GM18498 (cell line): ENCODE data around the gene PROC.
A peak's percentile ranks its signal among the peaks of the same experiment; 100 is the strongest.
"Not testable (repeated sequence)": the region's sequence is repeated elsewhere in the genome, so short reads cannot be mapped to it uniquely, and the experiment has no call there.

Experiments used
- ATAC-seq: cut with Tn5 transposase; IDR thresholded peaks from one replicate; pipeline ENCODE4 v1.9.1; 2021; ENCODE audit warnings: mild to moderate bottlenecking, moderate library complexity; ENCODE audit not compliant: unreplicated experiment

PROC gene

GRCh38 chr2:127392828-127393578 is 25.2 kb upstream of the PROC start:
- ATAC-seq, result no peak

GRCh38 chr2:127394492-127394891 is 23.7 kb upstream of the PROC start:
- ATAC-seq, result no peak

- ATAC-seq, result no peak
Measured at GRCh38 chr2:127397568-127398238, 20.5 kb upstream of the PROC start.

GRCh38 chr2:127398239-127398590 is 20.0 kb upstream of the PROC start:
- peak; percentile 94 for ATAC-seq

GRCh38 chr2:127400533-127400896 is 17.7 kb upstream of the PROC start:
- no peak for ATAC-seq

DNA sequence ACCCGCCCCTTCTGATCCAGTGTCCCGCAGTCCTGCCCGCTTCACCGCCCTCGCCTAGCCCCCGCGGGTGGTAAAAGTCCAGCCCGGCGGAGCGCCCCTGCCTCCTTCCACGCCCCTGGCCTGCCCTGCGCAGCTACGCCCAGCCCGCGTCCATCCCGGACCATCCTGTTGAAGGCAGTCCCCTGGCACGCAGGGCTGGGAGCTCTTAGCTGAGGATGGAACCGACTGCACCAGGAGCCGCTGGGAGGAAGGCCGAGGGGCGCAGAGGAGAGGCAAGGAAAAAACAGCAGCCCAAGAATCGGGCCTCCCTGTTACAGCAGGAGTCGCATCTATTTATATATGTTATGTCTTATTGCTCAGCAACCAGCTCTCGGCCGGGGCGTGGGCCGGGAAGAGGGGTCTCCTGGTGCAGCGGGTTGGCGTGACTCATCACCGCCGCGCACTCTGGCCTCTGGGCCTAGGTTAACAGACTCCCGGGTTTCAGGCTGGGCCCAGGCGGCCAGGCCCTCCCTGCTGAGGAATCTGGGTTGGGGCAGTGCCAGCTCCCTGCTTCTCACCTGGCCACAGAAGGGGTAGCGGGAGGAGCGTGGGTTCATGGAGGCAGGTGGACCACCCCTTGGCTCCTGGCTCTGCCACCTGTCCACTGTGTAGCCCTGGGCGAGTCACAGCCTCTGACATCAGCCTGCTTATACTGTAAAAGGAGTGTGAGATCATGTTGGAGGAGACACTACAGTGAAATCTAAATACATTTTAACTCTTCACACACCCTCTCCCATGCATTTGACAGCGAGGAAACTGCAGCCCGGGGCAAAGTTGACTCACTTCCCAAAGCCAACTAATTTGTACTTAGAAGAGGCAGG is 17.1 kb upstream of the PROC start:
- ATAC-seq, result no peak

DNA sequence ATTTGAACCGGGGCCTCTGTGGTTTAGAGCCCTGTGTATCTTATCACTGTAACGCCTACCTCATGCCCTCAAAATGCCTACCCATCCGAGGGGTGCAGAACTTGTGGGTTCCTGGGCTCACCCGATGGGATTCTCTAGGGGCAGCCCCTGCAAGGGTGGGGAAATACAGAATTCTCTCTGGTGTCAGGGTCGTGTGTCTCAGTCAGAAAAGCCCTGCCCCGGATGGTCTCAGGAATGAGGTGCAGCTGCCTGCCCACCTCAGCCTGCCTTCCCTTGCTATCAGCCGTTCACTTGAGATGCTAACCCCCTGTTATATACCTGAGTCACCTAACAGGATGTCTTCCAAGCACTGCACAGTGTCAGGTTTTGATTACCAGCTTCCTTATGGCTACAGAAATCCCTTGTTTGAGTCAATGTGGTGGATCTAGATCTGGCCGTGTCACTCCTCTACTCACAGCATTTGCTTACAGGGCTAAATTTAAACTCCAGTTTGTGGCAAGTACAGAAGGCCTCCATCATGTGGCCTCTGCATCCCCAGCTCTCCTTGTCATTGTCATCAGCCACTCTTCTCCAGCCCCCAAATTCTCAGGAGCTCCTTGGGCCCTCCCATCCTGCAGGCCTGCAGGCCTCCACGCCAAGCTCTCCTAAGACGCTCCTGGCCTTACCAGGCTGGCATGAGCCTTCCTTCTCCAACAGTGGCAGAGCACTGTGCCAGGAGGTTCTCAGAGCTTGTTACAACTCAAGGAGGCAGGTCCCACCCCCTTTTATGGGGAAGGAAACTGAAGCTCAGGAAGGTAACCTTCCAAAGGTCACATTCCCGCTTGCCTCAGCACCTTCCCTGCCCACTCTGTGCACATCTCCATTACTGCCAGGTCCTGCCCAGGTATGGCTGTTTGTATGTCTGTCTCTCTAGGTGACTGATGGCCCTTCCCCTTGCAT is 16.2 kb upstream of the PROC start:
- ATAC-seq, result no peak

GRCh38 chr2:127403460-127403859 is 14.8 kb upstream of the PROC start:
- no peak for ATAC-seq

DNA sequence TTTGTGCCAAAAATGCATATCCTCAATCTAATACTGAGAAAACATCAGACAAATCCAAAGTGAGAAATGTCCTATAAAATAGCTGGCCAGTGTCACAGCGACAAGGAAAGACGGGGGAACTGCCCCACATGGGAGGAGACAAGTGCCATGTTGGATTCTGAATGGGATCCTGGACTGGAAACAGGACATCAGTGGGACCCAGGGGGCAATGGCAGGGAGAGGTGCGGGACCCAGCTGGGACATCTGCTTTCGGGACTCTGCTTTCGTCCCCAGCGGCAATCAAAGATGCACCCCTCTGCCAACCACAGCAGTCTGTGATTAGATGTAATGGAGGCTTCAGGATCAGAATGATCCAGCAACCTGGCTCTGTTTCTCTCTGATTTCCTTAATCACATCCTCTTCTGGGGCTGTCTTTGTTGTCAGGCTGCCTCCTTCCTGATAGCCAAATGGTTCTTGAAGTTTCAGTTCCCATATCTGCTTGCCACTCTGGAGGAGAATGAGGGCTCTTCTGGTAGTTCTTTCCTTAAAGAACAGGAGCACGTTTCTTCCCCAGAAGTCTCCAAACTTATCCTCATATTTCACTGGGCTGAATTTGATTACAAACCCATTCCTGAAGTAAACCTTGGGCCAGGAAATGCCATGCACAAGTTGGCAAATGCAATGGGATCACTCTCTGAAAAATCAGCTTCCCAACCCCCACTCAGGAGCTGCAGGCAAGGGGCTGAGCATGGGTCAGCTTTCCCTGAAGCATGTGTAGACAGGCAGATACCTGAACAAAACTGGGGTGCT is 13.6 kb upstream of the PROC start:
- no peak for ATAC-seq

DNA sequence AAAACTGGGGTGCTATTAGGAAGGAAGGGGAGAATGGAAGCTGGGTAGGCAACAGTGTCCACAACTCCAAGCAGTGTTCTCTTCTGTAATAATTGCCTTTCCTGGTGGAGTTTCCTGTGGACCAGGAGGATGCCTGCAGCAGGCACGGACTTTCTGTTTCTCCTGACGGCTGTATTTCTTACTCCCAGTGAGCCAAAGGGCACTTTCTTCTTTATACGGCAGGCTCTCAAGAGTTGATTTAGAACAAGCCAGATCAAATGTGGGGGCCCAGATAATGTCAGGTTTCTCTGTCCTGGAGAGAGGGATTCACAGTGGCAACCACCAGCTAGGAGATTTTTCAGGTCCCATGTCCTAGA is 13.0 kb upstream of the PROC start:
- no peak for ATAC-seq

DNA sequence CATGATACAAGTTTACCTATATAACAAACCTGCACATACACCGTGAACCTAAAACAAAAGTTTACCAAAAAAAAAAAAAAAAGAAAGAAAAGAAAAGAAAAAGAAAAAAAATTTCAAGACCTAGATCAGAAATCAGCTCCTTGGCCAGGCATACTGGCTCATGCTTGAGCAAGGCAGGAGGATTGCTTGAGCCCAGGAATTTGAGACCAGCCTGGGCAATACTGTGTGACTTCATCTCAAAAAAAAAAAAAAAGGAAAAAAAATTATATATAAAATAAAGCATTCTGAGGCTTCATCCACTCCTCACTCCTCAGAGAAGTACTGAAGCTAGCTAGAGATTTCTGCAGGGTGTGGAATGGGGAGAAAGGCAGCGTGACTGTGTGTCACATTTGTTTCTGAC is 11.8 kb upstream of the PROC start:
- no peak for ATAC-seq

DNA sequence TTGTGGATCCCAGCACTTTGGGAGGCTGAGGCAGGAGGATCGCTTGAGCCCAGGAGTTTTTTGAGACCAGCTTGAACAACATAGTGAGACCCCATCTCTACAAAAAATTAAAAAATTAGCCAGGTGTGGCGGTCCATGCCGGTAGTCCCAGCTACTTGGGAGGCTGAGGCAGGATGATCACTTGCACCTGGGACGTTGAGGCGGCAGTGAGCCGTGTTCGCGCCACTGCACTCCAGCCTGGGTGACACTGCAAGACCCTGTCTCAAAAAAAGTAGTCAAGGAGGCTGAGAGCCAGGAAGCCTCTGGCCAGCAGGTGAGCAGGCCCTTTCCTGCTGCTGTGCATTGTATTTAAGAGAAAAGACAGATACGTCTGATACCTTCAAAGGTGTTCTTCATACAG is 11.1 kb upstream of the PROC start:
- ATAC-seq, result no peak

DNA sequence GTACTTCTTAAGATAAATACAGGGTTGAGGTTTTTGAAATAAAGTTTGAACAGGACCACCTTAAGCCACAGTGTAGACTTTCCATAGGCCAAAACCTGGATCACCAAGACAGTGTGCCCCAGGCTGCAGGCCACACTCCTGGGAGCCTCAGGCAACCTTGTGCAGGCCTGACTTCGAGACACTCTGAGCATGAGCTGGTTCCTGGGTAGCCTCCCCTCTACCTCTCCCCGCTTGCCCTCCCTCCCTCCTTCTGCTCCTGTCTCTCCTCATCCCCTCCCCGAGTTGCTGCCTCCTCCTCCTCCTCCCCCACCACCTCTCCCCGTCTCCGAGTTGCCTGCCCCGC is 10.6 kb upstream of the PROC start:
- peak; percentile 11 for ATAC-seq

DNA sequence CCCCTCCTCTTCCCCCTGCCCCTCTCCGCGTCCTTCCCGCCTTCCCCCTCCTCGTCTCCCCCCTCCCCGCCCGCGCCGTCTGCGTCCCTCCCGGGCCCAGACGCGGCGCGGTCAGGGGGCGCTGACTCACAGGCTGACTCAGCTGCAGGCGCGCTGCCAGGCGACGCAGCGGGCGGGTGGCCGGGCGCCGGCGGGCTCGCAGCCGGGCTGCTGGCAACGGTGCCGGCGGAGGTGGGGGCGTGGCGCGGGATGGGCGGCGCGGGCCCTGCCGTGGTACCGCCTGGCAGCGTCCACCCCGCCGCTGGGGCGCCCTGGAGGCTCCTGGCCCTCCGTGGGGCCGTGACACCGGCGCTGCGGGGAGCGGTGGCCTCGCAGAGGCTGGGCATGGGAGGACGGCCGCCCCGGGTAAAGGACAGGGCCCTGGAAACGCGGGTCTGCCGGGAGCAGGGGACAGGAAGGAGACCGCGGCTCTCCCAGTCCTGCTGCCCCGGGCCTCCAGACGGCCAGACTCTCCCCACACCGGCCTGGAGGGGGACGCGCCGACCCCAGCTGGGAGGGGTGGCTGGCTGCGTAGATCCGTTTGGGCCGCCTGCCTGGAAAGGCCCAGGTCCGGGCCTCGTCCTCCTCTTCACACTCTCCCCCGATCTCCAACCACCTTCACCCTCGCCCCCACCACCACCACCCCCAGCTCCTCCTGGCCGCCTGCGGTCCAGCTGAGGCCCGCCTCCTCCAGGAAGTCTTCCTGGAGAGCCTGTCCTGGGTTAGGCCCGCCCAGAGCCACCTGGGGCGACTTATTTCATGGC is 10.0 kb upstream of the PROC start:
- ATAC-seq, result peak; percentile 80

DNA sequence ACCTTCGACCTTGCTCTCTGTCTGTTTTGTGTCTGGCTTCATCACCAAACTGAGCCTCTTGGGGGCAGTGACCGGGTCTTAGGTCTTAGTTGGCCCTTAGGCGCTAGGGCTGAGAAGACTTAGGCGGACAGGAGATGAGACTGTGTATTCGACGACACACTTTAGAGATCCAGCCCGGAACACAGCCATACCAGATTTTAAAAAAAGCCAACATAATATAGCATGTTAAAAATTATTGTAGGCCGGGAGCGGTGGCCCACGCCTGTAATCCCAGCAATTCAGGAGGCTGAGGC is 9.5 kb upstream of the PROC start:
- no peak for ATAC-seq

DNA sequence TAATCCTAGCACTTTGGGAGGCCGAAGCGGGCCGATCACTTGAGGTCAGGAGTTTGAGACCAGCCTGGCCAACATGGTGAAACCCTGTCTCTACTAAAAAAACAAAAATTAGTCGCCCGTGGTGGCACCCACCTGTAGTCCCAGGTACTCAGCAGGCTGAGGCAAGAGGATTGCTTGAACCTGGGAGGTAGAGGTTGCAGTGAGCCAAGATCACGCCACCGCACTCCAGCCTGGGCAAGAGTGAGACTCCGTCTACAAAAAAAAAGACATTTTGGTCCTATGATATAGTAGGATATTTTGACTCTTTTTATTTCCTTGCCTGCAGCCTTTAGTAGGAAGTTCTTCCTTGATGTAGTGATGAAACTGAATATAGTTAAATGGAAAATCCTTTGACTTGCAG is 8.5 kb upstream of the PROC start:
- not testable (repeated sequence) for ATAC-seq

GRCh38 chr2:127410871-127411652 is 7.2 kb upstream of the PROC start:
- peak; percentile 51 for ATAC-seq

DNA sequence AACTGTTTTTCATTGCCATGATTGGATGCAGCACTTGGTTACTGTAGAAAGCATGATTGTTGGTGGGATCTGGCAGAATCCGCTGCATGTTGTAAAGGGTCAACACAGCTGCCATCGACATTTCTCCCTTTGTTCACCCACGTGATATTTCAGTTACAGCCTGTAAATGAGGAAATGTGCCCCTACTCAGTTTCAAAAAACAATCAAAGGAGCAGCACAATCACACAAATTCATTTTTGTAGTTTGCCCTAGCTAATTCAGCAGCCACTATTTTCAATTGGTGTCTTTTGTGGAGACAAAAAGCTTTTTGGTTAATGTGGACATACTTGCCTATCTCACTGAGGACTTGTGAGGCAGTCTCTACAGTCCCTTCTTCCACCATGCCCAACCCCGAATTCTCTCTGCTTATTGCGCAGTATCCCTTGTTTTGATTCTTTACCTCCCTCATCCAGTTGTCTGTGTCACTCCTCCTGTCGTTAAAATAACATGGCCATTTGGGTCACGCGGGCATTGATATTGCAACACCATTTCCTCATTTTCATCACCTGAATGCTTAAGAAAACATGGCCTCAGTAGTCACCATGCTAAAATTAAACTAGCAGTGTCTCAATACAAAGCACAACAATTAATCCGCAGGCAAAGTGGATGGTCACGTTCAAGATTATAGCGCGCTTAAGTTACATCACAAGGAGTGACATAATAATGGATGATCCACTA is 6.4 kb upstream of the PROC start:
- no peak for ATAC-seq
